ENCODE results near the gene CERS6. TPM values are rescaled to one million over a fixed set of nuclear protein-coding genes. Genes with fewer than 3 reads are reported as not detected.

CERS6 gene
- total and polyA plus RNA-seq, 2 donors from 2014 or later = 9.4 to 18.8 TPM

- DNase-seq (no peak), FAIRE-seq (no peak)
- H3K9ac ChIP-seq (ENCODE audit: low read length in 3 of 3) = no peak overlapping the region
- no peak for TF ChIP-seq CTCF (IDR thresholded peaks at IDR 0.05; ENCODE audit: borderline replicate concordance, extremely low read depth, insufficient read depth)
- H3K36me3 ChIP-seq (ENCODE audit: control insufficient read depth in 2 of 3, insufficient read depth in 3 of 3, low read length in 3 of 3) = no peaks in the 10 kb centered on the region
- no peak overlapping the region for H3K4me3 ChIP-seq (ENCODE audit: low read length in 3 of 3)
- no peak overlapping the region for H3K27ac ChIP-seq (ENCODE audit: low read depth in 2 of 2, low read length in 2 of 2)
- H3K27me3 ChIP-seq (ENCODE audit: control insufficient read depth, insufficient read depth, low read length) = no peaks in the 10 kb centered on the region
- no peaks in the 10 kb centered on the region for H3K9me3 ChIP-seq (ENCODE audit: control insufficient read depth in 2 of 3, insufficient read depth in 1 of 3, low read length in 3 of 3)
- H3K4me1 ChIP-seq (ENCODE audit: control insufficient read depth in 2 of 3, insufficient read depth in 2 of 3, low read depth in 1 of 3, low read length in 3 of 3) = peaks cover 3 to 12% (median 7%) of the 10 kb centered on the region in 3 donors
- intact Hi-C loops (cut with DNase I) = no loop called here
Observed at GRCh38 chr2:168462543-168463045, 6.5 kb downstream of the CERS6 start.

- no peak for TF ChIP-seq CTCF (IDR thresholded peaks at IDR 0.05; ENCODE audit: borderline replicate concordance, extremely low read depth, insufficient read depth)
- Histone ChIP-seq H3K27ac (ENCODE audit: low read depth in 2 of 2, low read length in 2 of 2) (no peak overlapping the region), H3K36me3 (ENCODE audit: control insufficient read depth in 2 of 3, insufficient read depth in 3 of 3, low read length in 3 of 3) (no peaks in the 10 kb centered on the region), H3K9ac (ENCODE audit: low read length in 3 of 3) (no peak overlapping the region), H3K4me1 (ENCODE audit: control insufficient read depth in 2 of 3, insufficient read depth in 2 of 3, low read depth in 1 of 3, low read length in 3 of 3) (peaks cover 0 to 17% (median 4%) of the 10 kb centered on the region in 3 donors), H3K27me3 (ENCODE audit: control insufficient read depth, insufficient read depth, low read length) (no peaks in the 10 kb centered on the region), H3K9me3 (ENCODE audit: control insufficient read depth in 2 of 3, insufficient read depth in 1 of 3, low read length in 3 of 3) (no peaks in the 10 kb centered on the region), H3K4me3 (ENCODE audit: low read length in 3 of 3) (no peak overlapping the region)
- intact Hi-C loops (cut with DNase I) = no loop called here
- no peak for FAIRE-seq
- DNase-seq = no peak
Observed at GRCh38 chr2:168465594-168465993, 9.5 kb downstream of the CERS6 start.

GRCh38 chr2:168466190-168466737 is 10.2 kb downstream of the CERS6 start:
- Histone ChIP-seq H3K36me3 (ENCODE audit: control insufficient read depth in 2 of 3, insufficient read depth in 3 of 3, low read length in 3 of 3) (no peaks in the 10 kb centered on the region), H3K4me1 (ENCODE audit: control insufficient read depth in 2 of 3, insufficient read depth in 2 of 3, low read depth in 1 of 3, low read length in 3 of 3) (peaks cover 0 to 17% (median 4%) of the 10 kb centered on the region in 3 donors), H3K9me3 (ENCODE audit: control insufficient read depth in 2 of 3, insufficient read depth in 1 of 3, low read length in 3 of 3) (no peaks in the 10 kb centered on the region), H3K27me3 (ENCODE audit: control insufficient read depth, insufficient read depth, low read length) (no peaks in the 10 kb centered on the region), H3K4me3 (ENCODE audit: low read length in 3 of 3) (no peak overlapping the region), H3K27ac (ENCODE audit: low read depth in 2 of 2, low read length in 2 of 2) (no peak overlapping the region), H3K9ac (ENCODE audit: low read length in 3 of 3) (no peak overlapping the region)
- FAIRE-seq = no peak
- intact Hi-C loops (cut with DNase I) = no loop called here
- no peak for TF ChIP-seq CTCF (IDR thresholded peaks at IDR 0.05; ENCODE audit: borderline replicate concordance, extremely low read depth, insufficient read depth)
- no peak for DNase-seq

Measured in kidney (tissue), 14 donors.